B cell (primary cell): ENCODE data around the gene F8A1.
"Not testable (repeated sequence)": the region's sequence is repeated elsewhere in the genome, so short reads cannot be mapped to it uniquely, and the experiment has no call there.

Experiments
- CTCF ChIP-seq: fragments of 200-600 bp; IDR thresholded peaks from one replicate; pipeline ENCODE4 v1.8.0; 2022; ENCODE audit warnings: antibody characterized with exemption, mild to moderate bottlenecking
- EZH2 ChIP-seq: IDR thresholded peaks from 2 replicates; pipeline ENCODE4 v1.6.1; 2012; ENCODE audit warnings: borderline replicate concordance, low read depth, mild to moderate bottlenecking, moderate library complexity, low read length; ENCODE audit not compliant: insufficient read depth, poor library complexity, severe bottlenecking

- TF ChIP-seq CTCF, EZH2: not testable (repeated sequence)
These were observed 606 bp upstream of the F8A1 start for GRCh38 chrX:154885549-154885948.
